SKM-1 (cell line): ENCODE results near the gene PHLDA2.
A peak's percentile ranks its signal among the peaks of the same experiment; 100 is the strongest.

Experiments used
- DNase-seq: peaks from one replicate; lab custom pipeline; 2025; ENCODE audit not compliant: unreplicated experiment; lab: John Stamatoyannopoulos, UW

PHLDA2 gene

DNA sequence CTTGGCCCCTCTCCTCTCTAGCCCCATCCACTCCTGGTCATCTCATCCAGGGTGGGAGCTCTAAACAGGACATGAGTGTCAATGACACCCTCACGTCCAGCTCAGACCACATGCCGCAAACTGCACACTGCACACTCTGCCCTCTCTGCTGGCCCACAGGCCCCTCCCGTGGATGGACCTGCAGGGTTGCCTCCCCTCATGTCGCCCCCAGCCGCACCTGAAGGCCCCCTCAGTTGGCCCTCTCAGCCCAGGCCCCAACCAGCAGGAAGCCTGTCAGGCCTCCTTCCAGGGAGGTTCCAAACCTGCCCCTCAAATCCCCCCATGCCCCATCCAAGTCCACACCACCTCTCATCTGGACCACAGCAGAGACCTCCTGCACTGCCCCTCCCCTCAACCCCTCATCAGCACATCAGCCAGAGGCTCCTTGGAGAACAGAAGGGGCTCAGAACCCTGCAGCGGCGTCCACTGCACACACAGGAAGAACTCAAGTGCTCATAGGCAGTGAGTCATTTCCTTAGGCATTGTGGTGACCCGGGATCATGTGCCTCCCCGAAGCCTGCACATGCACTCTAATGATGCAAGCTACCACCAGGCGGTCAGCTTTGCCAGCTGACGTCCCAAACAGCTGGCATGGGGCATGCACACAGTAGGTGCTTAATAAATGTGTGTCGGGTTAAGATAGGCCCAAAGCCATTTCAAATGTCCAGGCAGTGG, 30.7 kb downstream of the PHLDA2 start:
- peak; percentile 85 for DNase-seq

- no peak for DNase-seq
Measured at GRCh38 chr11:2897048-2897447, 32.2 kb downstream of the PHLDA2 start.

DNA sequence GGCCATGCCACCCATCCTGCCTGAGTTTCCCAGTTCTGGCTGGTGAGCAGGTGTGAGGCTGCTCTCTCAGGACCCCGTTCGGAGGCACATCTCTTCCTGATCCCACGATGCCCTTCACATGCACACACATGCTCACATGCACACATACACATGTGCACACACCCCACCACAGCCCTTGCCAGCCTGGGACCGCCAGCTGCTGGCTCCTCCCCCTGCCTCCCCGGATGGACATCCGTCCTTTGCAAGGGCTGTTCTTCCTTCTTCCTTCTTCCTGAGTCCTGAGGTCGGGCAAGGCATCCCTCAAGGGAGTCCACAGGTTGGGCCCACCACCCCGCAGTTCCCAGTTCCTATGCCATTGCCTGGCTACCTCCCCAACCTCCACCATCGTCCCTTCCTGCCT, 33.2 kb downstream of the PHLDA2 start:
- DNase-seq, result no peak

DNA sequence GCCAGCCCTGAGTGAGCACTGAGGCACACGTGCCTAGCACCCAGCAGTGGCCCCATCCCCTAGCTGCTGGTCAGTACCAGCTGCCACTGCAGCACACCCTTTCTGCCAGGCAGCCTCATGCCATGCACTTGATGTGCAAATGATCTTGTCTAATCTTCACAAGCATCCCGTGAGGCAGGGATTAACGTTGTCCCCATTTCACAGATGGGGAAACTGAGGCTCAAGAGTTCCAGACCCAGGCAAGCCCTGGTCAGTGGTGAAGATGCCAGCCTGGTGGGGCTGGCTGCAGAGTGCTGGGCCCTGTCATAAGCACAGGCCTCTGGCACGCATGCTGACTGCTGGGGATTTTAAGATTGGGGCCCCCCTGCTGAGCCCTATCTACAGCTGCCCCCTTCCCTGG, 35.3 kb downstream of the PHLDA2 start:
- DNase-seq, result no peak

- no peak for DNase-seq
Measured at GRCh38 chr11:2892967-2893528, 36.2 kb downstream of the PHLDA2 start.

- DNase-seq, result peak; percentile 64
Measured at GRCh38 chr11:2892215-2892966, 36.8 kb downstream of the PHLDA2 start.

DNA sequence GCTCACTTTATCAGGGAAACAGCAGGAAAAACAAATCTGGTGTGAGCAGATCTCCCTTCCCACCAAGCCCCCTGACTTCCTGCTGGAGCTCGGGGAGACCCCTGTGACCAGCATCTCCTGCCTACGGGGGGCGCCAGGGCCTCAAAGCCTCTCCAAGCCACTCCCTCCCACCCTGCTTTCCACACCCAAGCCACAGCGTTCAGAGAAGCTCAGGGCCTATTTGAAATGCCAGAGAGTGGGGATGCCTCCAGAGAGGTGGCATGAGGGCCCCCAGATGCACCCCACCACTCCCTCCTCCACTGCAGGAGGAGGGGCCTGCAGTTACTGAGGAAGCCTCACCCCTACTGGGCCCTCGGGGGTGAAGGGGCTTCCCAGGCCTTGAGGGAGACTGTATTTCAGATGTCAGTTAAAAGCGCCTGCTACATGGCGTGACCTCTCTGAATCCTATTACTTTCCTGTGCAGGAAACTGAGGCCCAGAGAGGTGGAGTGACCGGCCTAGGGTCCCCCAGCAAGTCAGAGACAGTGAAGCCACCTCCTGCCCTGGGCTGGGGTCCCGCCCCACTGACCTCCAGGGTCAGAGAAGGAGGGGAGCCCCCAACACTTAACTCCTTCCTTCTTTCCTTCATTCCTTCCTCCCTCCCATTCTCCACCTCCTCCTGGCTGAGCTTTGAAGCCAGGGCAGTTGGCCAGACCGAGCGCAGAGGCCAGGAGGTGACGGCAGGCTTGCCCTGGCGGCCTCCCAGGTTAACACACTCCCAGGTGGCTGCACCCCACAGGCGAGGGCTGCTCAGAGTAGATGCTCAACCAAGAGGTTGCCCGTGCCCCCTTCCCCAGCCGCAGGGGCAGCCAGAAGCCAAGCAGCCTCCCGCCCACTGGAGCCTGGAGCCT, 37.6 kb downstream of the PHLDA2 start:
- no peak for DNase-seq

DNA sequence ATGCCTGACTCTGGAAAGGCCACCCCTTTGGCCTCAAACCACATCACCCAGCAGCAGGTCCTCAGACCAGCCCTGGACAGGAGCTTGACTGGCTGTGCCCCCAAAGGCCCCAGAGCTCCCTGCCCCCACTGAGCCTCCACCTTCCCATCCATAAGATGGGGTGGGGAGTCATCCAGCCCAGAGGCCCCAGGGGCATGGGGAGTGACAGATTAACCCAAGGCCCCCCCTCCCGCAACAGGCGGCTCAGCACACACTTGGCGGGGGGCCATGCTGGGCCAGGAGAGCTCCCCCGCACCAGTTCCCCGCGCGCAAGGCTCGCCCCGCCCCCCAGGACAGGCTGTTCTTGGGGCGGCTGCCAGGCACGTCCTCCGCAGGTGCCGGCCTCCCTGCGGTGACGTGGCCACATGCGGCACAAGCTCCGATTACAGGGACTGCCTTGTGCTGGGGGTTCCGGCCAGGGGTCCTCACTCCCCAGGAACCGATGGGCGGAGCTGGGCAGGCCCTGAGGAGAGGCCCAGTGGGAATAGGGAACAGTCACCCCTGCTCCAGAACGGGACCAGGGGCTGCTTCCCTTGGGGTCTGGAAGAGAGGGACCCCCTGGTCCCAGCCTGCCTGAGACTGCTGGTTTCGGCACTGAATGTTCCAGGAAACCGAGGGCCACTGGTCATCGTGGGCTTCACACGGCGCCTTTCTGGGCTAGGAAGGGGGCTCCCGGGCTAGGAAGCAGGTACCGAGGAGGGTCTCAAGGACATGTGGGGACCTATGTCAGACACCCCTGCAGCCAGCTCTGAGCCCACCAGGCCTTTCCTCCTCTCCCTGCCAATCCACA, 38.5 kb downstream of the PHLDA2 start:
- no peak for DNase-seq

DNA sequence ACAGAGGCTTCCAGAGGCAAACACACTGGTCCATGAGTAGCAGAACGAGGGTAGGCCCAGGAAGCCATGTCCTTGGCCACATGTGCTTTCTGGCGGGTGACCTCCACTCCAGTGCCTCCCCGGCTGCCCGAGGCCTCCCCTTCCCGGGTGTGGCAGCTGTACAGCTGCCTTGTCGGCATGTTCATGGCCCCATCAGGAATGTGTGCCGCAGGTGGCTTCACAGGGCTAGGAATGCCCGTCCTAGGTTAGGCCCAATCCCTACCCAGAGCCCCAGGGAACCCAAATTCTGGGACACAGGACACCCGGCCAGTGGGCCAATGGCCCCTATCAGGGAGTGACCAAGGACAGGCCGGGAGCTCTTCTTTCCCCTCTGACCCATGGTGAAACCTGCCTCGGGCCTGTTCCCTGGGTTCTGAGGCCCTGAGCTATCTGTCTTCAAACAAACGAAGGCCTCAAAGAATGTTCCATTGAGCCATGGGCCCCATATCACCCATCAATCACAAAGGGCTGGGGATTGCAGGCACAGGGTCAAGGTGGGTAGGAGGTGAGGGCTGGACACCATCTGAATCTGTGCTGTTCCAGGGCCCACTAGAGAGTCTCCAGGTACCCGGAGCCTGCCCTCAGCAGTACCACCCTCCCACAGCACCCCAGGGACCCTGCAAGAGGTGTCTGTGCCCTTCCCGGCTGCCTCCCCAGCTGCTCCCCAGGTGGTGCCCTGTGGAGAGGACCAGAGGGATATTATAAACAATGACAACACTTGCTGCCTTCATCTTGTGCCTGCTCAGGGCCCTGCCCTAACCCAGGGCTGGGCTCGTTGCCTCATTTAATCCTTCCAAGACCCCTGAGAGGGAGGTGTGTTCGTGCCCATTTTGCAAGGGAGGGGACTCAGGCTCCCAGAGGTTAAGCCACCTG, 39.6 kb downstream of the PHLDA2 start:
- DNase-seq, result no peak

DNA sequence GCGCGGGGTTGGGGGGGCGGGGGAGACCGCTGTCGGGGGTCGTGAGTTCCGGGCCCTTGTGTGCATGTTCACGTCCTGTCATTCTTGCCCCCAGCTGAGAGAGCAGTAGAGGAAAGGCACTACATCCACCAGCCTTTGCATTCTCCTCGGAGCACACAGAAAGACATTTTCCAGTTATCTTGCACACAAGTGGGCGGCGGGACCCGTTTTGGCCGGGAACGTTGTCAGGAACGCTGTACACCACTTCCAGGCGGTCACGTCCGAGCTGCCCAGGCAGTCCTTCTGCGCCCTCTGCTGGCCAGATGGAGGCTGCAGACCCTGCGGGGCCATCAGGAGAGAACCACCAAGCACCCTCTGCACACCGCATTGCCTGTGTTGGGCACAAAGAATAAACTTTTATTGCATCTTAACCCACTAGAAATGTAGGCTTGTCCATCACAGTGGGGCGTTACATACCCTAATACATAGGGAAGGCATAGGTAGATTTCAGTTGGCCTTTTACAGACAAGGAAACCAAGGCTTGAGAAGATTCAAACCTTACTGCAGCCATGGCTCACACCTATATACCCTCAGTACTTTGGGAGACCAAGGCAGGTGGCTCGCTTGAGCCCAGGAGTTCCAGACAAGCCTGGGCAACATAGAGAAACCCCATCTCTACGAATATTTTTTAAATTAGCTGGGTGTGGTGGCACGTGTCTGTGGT, 40.8 kb downstream of the PHLDA2 start:
- peak; percentile 28 for DNase-seq

GRCh38 chr11:2887515-2888195, 41.6 kb downstream of the PHLDA2 start:
- DNase-seq, result no peak

DNA sequence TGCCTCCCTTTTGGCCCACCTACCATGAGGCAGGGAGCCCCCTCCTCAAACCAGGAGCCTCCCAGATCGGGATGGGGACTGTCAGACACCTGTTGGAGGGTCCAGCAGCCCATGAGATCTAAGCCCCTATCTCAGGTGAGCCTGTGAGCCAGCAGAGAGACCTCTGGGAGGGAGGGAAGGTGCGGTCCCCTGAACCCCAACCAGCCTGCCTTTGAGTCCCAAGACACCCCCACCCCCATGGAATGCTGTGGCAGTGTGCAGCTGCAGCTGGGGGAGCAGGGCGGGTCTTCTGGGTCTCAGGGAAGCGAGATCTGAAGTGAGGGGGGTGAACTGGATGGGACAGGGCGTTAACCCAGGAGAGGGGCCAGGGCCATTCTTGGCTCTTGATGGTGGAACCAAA, 42.3 kb downstream of the PHLDA2 start:
- no peak for DNase-seq

- DNase-seq, result no peak
Measured at GRCh38 chr11:2886191-2886894, 42.9 kb downstream of the PHLDA2 start.

DNA sequence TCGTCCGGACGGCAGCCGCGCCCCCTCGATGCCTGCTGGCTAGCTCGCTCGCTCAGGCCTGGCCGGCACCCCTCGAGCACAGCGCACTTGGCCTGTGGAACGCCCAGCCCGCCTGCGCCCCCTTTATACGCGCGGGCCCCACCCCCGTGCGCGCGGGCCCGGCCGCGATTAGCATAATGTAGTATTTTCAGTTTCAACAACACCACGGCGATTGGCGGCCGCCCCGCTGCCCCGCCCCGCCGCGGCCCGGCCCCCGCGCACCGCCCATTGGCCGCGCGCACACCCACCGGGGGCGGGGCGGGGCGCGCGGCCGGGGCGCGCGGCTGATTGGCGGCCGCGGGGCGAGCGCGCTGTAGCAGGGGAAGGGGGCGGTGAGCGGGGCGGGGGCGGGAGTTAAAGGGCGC, 43.5 kb downstream of the PHLDA2 start, which contains the start of gene CDKN1C:
TSS of gene CDKN1C (minus strand) at position 98 of the 404 bp plus-strand sequence. CDS start 319 bp downstream, outside the sequence.
- DNase-seq, result peak; percentile 42

- peak; percentile 36 for DNase-seq
Measured at GRCh38 chr11:2885017-2885677, 44.1 kb downstream of the PHLDA2 start.

DNA sequence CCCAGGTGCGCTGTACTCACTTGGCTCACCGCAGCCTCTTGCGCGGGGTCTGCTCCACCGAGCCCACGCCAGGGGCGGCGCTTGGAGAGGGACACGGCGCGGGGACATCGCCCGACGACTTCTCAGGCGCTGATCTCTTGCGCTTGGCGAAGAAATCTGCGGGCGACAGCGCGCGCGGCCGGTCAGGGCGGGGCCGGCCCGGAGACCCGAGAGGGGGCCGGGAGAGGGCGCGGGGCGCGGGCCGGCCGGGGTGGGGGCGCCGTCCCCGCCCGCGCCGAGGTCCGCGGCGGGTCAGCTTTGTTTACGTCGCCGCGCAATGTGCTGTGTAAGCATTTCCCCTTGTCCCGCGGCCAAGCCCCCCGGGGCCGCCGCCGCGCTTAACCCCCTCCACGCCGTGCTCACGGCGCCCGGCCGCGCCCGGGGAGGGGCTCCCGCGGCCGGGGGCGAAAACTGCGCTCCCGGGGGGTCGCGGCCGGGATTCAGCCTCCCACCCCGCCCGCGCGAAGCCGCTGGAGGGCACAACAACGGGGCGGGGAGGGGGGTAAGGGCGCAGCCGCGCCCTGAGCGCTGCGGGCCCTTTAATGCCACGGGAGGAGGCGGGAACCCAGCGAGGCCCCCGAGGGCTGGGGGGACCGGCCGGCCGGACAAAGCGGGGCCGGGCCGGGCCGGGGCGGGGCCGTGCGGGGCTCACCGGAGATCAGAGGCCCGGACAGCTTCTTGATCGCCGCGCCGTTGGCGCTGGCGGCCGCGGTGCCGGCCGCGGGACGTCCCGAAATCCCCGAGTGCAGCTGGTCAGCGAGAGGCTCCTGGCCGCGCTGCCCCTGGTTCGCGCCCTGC, 45.0 kb downstream of the PHLDA2 start:
- DNase-seq, result no peak
